Endometrial microvascular endothelial cells (primary cell): ENCODE measurements around the gene TBX1. TPM values are rescaled to one million over a fixed set of nuclear protein-coding genes. Genes with fewer than 3 reads are reported as not detected.

Experiments used
- in situ Hi-C: cut with HindIII; loops from 2 replicates; pipeline ENCODE4 v1.10.0; 2017; ENCODE audit warnings: low sequenced_read_pairs, low pct_unique_long_range_greater_than_20kb; ENCODE audit errors: inconsistent ontology term
- total RNA-seq: library from RNA; depleted of rRNA; stranded (reverse); fragments of >200 nt; gene quantifications from one replicate; pipeline ENCODE4 v1.2.3, GENCODE V29; 2015; ENCODE audit errors: inconsistent ontology term

Gene TBX1
- total RNA-seq, 1 donor from 2014 or later, result not detected

DNA sequence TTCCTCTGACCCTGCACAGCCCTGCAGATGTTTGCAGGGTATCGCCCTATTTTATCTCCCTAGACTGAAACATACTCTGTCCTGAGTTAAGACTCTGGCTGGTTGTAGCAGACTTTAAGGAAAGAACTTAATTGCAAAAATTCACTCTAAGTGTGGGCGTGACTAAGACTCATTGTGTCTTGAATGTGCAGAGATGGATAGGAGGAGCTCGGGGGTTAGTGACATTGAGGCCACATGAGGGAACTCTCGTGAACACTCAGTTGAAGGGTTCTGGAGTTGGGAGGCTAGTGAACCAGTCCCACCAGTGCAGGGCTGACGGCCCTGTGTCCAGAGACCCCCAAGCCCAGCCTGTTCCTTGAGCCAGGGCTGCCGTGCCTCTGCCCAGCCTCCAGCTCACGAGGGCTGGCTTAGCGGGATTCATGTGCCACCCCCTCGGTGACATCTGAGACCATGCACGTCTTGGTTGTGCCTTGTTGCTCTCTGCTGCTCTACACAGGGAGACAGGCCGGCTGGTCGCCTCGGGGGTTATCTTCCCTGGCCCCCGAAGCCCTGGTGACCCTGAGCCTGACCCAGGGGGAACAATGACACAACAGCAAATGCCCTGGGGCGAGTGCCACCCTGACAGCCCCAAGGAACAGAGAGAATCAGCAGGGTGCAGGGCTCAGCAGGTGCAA, 11.4 kb upstream of the TBX1 start:
- in situ Hi-C loops, result no loop called here

DNA sequence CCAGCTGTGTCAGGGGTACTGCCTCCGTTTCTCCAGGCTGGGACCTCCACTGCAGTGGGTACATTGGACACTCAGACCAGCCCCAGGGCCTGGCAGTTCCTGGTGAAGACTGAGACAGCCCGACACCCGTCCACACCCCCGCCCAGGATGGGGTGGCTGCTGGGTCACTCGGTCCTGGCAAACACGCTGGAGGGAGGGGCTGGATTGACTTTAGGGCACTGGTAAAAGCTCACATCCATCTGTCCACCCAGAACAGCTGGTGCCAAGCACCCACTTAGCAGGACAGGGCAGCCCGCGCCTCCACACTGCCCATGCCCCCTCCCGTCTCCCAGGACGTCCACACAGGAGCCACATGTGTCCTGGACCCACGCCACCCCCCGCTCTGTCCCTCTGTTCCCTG, 10.7 kb upstream of the TBX1 start:
- in situ Hi-C loops, result loop anchor here (25.0 kb wide), 1 partner anchor 362 kb away; the partner anchor contains the start of genes RANBP1 and TRMT2A

DNA sequence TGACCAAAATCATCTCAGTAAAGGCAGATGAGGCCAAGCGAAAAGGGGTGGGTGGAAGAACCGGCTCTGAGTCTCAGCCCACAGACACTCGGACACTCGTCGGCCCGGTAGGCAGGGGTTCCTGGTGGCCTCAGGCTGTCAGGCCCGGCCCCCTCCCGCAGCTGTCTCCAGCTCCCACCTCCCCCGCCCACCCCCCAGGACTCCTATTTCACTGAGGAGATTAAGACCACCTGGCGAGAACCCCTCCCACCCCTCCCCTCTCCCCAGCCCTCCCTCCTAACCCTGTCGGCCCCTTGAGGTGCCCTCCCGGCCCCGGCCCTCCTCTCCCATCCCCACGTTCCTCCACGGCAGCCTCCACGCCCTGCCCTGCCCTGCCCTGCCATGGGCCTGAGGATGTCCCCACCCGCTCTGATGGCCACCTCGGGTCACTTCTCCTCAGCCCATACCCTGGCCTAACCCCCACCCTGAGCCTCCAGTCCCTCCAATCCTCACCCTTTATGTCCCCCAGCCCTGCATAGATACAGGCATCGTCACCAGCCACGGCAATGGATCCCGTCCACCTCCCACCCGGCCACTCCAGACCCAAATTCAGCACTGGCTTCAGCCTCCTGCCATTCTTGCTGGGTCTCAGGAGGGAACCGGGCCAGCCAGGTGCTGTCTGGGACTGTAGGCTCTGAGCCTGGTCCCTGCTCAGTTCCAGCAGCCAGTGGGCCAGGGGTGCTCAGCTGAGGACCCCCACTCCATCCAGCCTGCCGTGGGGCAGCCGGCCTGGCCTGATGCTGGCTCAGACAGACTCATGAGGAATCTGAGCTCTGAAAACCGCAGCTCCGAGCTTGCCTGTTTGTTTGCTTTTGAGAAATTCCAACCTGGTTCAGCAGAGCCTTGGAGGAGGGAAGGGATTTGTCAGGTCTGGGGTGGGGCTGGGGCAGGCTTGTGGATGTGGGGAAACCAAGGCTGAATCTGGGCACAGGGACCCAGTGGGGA, 9.8 kb upstream of the TBX1 start:
- in situ Hi-C loops, result loop anchor here (25.0 kb wide), 1 partner anchor 362 kb away; the partner anchor contains the start of genes RANBP1 and TRMT2A

DNA sequence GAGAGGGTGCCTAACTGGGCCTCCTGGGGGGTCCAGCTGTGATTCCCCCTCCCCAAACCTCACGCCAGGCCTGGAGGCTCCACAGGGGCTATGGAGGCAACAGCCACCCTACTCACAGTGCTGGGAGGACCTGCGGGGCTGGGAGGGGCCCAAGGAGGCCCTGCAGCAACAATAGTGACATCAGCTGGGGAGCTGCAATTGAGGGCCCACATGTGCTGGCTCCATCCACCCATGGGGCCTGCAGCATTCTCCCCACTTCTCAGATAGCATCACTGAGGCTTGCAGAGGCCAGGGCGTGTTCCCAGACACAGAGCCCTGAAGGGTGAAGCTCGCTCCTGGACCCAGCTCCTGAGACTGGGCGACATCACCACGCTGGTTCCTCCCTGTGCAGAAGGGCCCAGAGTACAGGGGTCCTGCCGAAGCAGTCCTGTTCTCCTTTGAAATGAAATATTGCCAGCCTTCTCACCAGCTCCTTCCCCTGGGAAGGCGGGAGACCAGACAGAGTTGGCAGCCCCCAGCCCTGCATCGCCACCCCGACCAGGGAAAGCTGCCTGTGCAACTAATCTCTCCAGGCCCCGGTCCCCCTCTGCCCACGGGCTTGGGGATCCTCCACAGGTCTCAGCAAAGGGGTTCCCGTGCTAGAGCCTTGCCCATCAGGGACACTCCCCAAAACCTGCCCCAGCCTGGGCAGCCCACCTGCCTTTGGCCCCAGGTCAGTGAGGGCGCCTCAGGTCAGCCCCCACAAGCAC, 8.9 kb upstream of the TBX1 start:
- in situ Hi-C loops, result loop anchor here (25.0 kb wide), 1 partner anchor 361 kb away; the partner anchor contains the start of genes RANBP1 and TRMT2A

DNA sequence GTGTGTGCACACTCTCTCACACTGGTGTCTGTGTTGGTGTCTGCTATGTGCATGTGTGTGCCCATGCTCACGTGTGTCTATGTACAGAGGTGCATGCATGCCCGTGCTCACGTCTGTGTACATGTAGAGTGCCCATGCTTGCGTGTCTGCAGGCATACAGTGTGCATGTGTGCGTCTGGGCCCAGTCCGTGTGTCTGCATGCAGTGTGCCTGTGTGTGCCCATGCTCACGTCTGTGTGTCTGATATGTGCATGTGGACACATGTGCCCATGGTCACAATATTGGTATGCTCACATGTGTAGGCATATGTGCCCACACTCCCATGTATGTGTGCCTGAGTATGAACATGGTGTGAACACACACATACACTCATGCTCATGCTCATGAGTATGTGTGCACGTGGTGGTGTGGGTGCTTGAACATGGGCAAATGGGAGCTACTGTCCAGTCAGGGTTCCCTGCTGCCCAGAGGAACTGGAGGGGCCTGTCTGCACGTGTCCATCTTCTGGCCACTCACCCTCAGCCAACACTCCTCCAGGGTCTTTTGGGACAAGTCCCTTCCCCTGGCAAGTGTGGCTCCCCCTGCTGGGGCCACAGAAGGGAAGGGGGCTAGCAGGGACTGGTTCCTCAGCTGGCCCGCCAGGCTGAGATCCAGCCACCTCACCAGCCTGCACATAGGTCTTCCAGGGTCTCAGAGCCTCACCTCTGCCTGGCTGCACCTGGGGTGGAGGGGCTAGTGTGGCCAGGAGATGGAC, 7.3 kb upstream of the TBX1 start:
- in situ Hi-C loops, result loop anchor here (25.0 kb wide), 1 partner anchor 359 kb away; the partner anchor contains the start of genes RANBP1 and TRMT2A

DNA sequence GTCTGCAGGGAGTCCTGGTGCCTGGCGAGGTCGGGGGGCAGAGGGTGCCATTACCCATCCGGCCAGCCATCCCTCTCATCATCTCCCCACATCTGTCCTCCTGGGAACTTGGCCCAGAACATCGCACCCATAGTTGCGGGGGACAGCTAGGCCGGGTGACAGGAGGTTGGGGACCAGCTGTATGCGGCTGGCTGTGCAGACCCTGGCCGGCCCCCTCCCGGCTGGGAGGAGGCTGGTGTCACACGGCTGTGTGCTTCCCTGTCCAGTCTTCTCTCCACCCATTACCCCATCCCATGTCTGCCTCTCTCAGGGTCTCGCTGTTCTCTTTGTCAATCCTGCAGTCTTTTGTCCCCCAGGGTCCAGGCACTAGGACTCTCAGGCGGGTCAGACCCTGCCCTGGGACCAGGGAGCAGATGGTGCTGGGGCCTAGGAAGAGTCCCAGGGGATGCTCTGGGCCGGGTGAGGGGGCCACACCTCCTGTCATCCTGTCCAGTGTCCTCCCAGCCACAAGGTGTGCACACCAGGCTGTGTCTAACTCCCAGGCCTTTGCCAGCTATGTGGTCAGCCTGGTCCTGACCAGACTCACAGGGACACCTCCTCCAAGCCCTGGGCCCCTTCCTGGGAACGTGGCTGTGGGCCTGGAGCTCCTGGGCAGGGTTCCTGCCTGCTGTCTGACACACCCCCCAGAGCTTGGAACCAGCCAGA, 6.4 kb upstream of the TBX1 start:
- in situ Hi-C loops, result loop anchor here (25.0 kb wide), 1 partner anchor 358 kb away; the partner anchor contains the start of genes RANBP1 and TRMT2A

DNA sequence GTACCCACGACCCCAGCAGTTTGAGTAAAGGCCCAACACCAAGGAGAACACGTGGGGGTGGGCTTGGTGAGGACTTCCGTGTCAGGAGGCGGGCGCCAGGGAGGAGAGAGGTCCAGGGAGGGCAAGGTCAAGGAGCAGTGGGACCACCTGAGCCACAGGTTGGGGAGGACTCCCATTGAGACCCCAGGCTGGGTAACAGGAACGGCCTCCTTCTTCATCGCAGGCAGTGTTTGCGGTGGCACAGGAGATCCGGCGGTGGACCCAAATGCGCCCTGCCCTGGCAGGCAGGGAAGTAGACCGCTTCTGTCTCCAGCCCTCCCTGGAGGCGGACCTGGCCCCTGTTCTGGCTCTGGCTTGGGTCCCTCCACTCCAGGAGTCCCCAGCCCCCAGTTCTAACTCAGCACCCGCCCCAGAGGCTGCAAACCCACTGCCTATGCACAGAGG, 5.9 kb upstream of the TBX1 start:
- in situ Hi-C loops, result loop anchor here (5.0 to 25.0 kb wide), 2 partner anchors 138 to 358 kb away; partner anchors contain the start of genes RANBP1 and TRMT2A

DNA sequence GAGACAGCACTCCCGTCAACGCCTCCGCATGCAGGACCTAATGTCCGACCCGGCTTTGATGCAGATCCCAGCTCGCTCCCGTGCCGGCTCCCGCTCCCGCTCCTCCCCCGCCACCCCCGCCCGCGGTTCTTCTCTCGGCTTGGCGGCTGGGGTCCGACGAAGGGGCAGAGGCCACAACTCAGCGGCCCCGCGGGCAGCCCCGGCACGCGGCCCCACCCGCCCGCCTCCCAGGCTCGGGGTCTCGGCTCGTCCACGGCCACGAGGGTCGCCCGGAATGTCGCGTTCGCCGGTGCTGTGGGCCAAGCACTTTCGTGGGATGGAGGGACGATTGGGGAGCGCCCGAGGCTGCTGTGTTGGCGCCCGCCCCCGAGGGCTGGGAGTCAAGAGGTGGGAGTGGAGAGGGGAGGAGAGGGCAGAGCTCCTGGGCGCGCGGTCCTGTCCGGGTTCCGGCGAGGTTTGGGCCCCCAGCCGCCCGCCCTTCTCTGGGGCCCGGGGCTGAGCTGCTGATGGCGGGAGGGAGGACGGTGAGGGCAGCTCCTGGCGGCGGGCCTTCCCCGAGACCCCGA, 5.3 kb upstream of the TBX1 start:
- in situ Hi-C loops, result loop anchor here (5.0 to 25.0 kb wide), 2 partner anchors 137 to 357 kb away; partner anchors contain the start of genes RANBP1 and TRMT2A

DNA sequence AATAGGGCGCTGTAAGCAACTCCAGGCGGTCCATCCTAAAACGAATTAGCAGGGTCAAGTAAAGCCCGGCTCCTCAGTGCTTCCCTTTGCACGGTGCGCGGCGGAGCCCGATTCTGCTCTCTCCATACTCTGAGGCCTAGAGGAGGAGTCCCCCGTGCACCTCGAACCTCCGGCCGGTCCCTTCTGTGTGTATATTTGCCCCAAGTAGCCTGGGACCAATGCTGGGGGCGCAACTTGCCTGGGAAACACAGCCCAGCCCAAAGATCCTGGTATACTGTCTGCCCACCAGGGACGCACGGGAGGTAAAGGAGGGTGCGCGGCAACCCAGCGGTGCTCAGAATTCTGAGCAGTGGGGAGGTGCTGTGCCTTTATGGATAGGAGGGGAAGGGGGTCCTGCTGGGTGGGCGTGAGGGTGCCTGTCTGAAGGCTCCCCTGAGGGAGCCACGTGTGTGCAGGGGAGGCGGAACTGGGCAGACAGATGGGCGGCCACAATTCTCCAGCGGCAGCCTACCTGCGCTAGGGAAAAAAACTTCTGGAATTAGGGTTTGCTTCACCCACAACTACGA, 4.8 kb upstream of the TBX1 start:
- in situ Hi-C loops, result loop anchor here (5.0 to 25.0 kb wide), 2 partner anchors 136 to 356 kb away; partner anchors contain the start of genes RANBP1 and TRMT2A

DNA sequence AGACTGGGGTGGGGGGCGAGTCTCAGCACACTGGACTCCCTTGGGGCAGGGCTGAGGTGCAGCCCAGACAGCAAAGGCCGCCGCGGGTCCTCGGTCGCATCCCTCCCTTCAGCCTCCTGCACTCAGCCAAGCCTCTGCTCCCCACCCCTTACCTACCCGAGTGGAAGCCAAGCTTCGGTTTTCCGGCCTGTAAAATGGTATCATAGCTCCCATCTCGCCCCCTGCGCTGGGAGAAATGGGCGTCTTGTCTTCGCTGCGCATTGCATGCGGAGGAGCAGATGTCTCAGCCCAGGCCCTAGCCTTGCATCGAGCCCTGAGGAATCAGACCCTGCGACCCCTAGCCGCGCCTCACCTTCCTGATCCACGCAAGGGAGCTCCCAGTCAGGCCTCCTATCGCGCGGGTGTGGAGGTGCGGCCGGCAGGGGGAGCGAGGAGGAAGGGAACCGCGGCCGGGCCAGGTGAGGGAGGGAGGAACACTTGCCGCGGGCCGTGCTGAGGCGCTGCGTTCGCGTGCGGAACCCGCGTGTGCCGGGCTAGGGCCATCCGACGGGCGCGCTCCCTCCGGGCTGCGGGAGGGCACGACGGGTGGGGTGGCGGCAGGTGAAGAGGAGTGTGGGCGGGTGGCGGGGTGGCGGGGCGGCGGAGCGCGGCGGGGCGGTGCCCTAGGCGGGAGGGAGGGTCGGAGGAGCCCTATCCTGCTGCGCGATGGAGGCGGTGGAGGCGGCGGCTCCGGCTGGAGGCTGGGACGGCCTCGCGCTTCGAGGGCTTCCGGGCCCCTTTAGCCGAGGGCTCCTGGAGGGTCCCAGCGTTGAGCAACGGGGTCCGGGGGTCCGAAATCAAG, 4.1 kb upstream of the TBX1 start:
- in situ Hi-C loops, result loop anchor here (5.0 to 25.0 kb wide), 2 partner anchors 136 to 356 kb away; partner anchors contain the start of genes RANBP1 and TRMT2A

DNA sequence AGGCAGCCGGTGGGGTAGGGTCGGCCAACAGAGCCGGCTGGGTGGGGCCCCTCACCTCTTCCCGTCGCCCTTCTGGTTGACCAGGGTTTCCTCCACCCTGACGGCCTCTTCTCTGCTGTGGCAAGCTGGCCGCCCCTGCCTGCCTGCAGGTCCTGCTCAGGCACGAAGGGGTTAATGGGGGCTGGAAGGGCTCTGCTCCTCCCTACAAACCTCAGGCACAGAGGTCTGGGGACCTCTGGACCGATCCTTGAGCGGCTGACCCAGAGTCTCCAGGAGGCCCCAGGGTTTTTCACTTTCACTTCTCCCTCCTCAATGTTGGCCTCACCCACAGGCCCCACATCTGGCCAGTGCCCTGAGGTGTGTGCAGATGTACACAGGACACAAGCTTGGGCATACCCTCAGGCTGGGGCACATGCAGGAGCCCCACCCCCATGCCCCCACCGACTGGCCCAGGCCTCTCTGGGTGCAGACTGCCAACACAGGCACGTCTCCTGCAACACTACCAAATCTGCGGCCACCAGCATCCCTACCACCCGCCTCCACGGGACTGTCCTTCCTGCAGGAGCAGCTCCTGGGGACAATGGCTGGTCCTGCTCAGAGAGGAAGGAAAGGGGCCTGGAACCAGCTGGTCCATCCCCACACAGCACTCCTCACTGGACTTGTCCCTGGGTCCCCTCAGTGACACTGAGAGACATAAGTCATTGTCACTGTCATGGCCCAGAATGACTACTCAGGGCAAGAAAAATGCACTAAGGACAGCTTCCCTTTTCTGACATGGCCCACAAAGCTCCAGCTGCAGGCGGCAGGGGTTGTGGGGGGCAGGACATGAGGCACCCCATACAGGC, 3.2 kb upstream of the TBX1 start:
- in situ Hi-C loops, result loop anchor here (5.0 to 25.0 kb wide), 2 partner anchors 135 to 355 kb away; partner anchors contain the start of genes RANBP1 and TRMT2A

DNA sequence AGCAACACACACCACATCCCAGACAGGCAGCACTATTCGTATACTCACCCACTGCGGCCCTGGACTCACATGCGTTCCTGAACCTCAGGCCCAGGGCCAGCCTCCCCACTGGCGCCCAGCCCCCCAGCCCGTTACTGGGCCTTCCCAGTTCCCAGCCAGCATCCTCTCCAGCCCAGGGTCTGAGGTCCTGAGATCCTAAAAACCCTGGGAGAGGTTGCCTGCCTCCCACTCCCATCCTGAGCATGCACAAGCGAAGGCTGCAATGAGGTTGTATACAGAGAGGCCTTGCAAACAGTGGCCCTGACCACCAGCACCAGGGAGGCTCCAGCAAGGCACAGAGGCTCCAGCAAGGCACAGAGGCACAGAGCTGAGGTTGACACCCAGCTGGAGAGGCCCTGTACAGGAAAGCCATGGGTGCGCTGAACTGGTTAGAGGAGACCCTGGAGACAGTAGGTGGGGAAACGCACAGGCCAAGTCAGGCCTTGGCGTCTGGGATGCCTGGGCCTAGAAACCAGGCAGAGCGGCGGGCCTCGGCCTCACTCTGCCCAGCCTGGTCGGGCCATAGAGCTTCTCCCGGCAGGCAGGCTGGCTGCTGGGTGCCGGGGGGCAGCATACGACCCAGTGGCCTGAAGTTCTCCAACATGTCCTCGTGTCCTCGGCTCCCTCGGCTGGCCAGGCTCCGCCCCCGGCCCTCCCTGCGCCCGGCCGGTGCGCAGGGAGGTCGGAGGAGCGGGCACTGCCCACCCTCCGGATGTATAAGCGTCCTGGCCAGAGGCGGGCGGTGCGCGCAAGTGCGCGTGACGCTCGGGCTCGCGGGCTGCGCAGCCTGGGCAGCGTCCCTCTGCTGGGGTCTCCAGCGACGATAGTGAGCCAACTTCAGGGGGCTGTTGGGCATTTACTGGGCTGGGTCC, 2.3 kb upstream of the TBX1 start:
- in situ Hi-C loops, result loop anchor here (5.0 to 25.0 kb wide), 2 partner anchors 134 to 354 kb away; partner anchors contain the start of genes RANBP1 and TRMT2A

DNA sequence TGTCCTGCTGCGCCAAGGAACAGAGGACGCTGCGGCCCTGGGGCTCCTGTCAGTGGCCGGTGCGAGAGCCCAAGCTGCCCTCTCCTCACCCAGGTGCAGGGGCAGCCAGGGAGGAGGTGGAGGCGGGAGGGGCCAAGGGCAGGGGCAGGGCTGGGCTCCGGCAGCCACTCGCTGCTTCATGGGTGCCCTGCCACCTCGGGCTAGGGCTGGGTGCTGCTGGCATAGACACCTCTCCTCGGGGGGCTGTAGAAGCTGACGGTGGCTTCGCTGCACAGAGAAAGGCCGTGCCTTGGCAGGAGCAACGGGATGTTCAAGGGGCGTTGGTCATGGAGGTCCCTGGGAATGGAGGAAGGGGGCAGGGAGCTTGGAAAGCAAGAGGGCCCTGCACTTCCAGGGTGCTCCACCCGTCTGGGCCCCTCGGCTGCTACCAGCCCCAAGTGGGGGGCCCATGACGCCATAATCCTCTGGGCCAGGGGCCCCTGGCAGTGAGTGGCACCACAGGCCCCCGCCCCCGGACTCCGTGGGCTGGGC, 1.6 kb upstream of the TBX1 start:
- in situ Hi-C loops, result loop anchor here (5.0 to 25.0 kb wide), 2 partner anchors 133 to 353 kb away; partner anchors contain the start of genes RANBP1 and TRMT2A
